IMR-90 (cell line): ENCODE results near the gene ABCA4. TPM values are rescaled to one million over a fixed set of nuclear protein-coding genes. Genes with fewer than 3 reads are reported as not detected.

ENCODE experiments used
- ATAC-seq: fragments of 200-7000 bp; cut with Tn5 transposase; 2 replicates; pipeline ENCODE4 v1.9.1; 2020; ENCODE audit warnings: low read depth, mild to moderate bottlenecking, moderate library complexity
- BruUV-seq: library from RNA; stranded (reverse); fragments of 400-500 nt; replicated peaks from 2 replicates; lab custom pipeline; 2021; lab: Mats Ljungman, UMichigan
- CTCF ChIA-PET: fragments of 300-600 bp; formaldehyde crosslinking; extraction: SDS; loops from one replicate; lab custom pipeline; 2021; ENCODE audit warnings: antibody characterized with exemption; lab: Yijun Ruan, JAX
- POLR2A ChIA-PET: fragments of 300-600 bp; sonication (Branson Sonifier 250); formaldehyde crosslinking; loops from one replicate; lab custom pipeline; 2022; ENCODE audit warnings: antibody characterized with exemption; ENCODE audit not compliant: unreplicated experiment; lab: Charles Lee
- DNase-seq: peaks from one replicate; pipeline ENCODE4 v3.0.0; 2013
- H2AFZ ChIP-seq: replicated peaks from 2 replicates; pipeline ENCODE3; 2013; ENCODE audit warnings: low read length, mild to moderate bottlenecking; ENCODE audit not compliant: poor library complexity
- H2AK5ac ChIP-seq: 2 replicates; pipeline ENCODE4 v1.6.1; 2013; ENCODE audit warnings: low read depth, low read length, inconsistent platforms
- H2AK9ac ChIP-seq: replicated peaks from 2 replicates; pipeline ENCODE3; 2013; ENCODE audit warnings: mild to moderate bottlenecking, low read depth, low read length, moderate library complexity; ENCODE audit not compliant: poor library complexity
- H2BK120ac ChIP-seq: 2 replicates; pipeline ENCODE4 v1.6.1; 2013; ENCODE audit warnings: low read depth, low read length, inconsistent platforms
- H2BK15ac ChIP-seq: 3 replicates; pipeline ENCODE4 v1.6.1; 2013; ENCODE audit warnings: low read depth, low read length, inconsistent platforms
- H2BK20ac ChIP-seq: 2 replicates; pipeline ENCODE4 v1.6.1; 2013; ENCODE audit warnings: low read depth, mild to moderate bottlenecking, inconsistent platforms, low read length, moderate library complexity
- H2BK5ac ChIP-seq: 2 replicates; pipeline ENCODE4 v1.6.1; 2013; ENCODE audit warnings: mild to moderate bottlenecking, low read depth, low read length, inconsistent platforms; ENCODE audit not compliant: poor library complexity, severe bottlenecking
- H3K14ac ChIP-seq: replicated peaks from 2 replicates; pipeline ENCODE4 v1.6.1; 2013; ENCODE audit warnings: low read depth, low read length, inconsistent platforms
- H3K18ac ChIP-seq: 2 replicates; pipeline ENCODE4 v1.6.1; 2013; ENCODE audit warnings: low read depth, low read length, control low read depth
- H3K23ac ChIP-seq: 2 replicates; pipeline ENCODE4 v1.6.1; 2013; ENCODE audit warnings: low read depth, low read length, inconsistent platforms
- H3K27ac ChIP-seq: 2 replicates; pipeline ENCODE4 v1.5.1; 2013; ENCODE audit warnings: mild to moderate bottlenecking, control low read depth, low read length; ENCODE audit not compliant: insufficient read depth
- H3K27me3 ChIP-seq: 2 replicates; pipeline ENCODE4 v1.6.1; 2013; ENCODE audit warnings: low read length; ENCODE audit not compliant: control insufficient read depth, insufficient read depth
- H3K36me3 ChIP-seq: 2 replicates; pipeline ENCODE4 v1.6.1; 2013; ENCODE audit warnings: low read length, mixed read lengths; ENCODE audit not compliant: control insufficient read depth, insufficient read depth
- H3K4ac ChIP-seq: 2 replicates; pipeline ENCODE4 v1.6.1; 2013; ENCODE audit warnings: low read depth, low read length, inconsistent platforms
- H3K4me1 ChIP-seq: 2 replicates; pipeline ENCODE4 v1.6.1; 2013; ENCODE audit warnings: low read length, mixed read lengths; ENCODE audit not compliant: control insufficient read depth, insufficient read depth
- H3K4me2 ChIP-seq: 2 replicates; pipeline ENCODE4 v1.6.1; 2013; ENCODE audit warnings: low read depth, mild to moderate bottlenecking, control low read depth, low read length, moderate library complexity
- H3K4me3 ChIP-seq: 2 replicates; pipeline ENCODE4 v1.5.1; 2013; ENCODE audit warnings: low read depth, mild to moderate bottlenecking, control low read depth, low read length, moderate library complexity; ENCODE audit not compliant: insufficient read depth
- H3K56ac ChIP-seq: 2 replicates; pipeline ENCODE4 v1.6.1; 2013; ENCODE audit warnings: low read length, inconsistent platforms; ENCODE audit not compliant: insufficient read depth; ENCODE audit errors: extremely low read depth
- H3K79me1 ChIP-seq, 2 experiments: 2 replicates each; pipeline ENCODE4 v1.6.1; 2013; ENCODE audit warnings: low read length in 2 of 2, inconsistent platforms in 1 of 2, low read depth in 1 of 2
- H3K9ac ChIP-seq: 2 replicates; pipeline ENCODE4 v1.6.1; 2013; ENCODE audit warnings: low read depth, low read length, control low read depth
- H3K9me1 ChIP-seq: 2 replicates; pipeline ENCODE4 v1.6.1; 2013; ENCODE audit warnings: low read length, inconsistent platforms; ENCODE audit not compliant: insufficient read depth
- H3K9me3 ChIP-seq: 2 replicates; pipeline ENCODE4 v1.6.1; 2013; ENCODE audit warnings: low read length; ENCODE audit not compliant: control insufficient read depth, insufficient read depth
- H4K20me1 ChIP-seq: 2 replicates; pipeline ENCODE4 v1.6.1; 2013; ENCODE audit warnings: low read length, inconsistent platforms; ENCODE audit not compliant: insufficient read depth
- H4K5ac ChIP-seq: 2 replicates; pipeline ENCODE4 v1.6.1; 2013; ENCODE audit warnings: mild to moderate bottlenecking, low read depth, low read length, control low read depth
- H4K8ac ChIP-seq, 2 experiments: 2 replicates each; pipeline ENCODE4 v1.6.1; 2013; ENCODE audit warnings: low read depth in 2 of 2, low read length in 2 of 2, control low read depth in 1 of 2, inconsistent platforms in 1 of 2
- H4K91ac ChIP-seq: 2 replicates; pipeline ENCODE4 v1.6.1; 2013; ENCODE audit warnings: low read depth, low read length, inconsistent platforms; ENCODE audit not compliant: insufficient read depth
- BHLHE40 ChIP-seq: fragments of 150-350 bp; IDR thresholded peaks from 2 replicates; pipeline ENCODE4 v1.6.1; 2016; ENCODE audit warnings: mild to moderate bottlenecking, low read depth, low read length
- MAFK ChIP-seq: IDR thresholded peaks from 2 replicates; pipeline ENCODE4 v1.6.1; 2012; ENCODE audit warnings: low read depth, low read length, improper control_type of control experiment
- WGBS, 2 experiments: methylation state at CpG; one replicate each; pipeline versions ENCODE4 v1.1.5 to v1.1.7; 2013; ENCODE audit warnings: missing lambda C conversion rate in 2 of 2; ENCODE audit not compliant: insufficient read length in 1 of 2; ENCODE audit errors: extremely low coverage in 2 of 2; 5-methylcytosine and 5-hydroxymethylcytosine counted together
- dilution Hi-C: fragments of 300-500 bp; cut with HindIII; formaldehyde crosslinking; loops from one replicate; pipeline ENCODE4 v1.14.3; 2018; ENCODE audit warnings: low sequenced_read_pairs; ENCODE audit not compliant: unreplicated experiment
- in situ Hi-C: fragments of 300-500 bp; cut with MboI; formaldehyde crosslinking; loops from 3 replicates; pipeline ENCODE4 v1.14.3; 2019; ENCODE audit warnings: low sequenced_read_pairs, inconsistent platforms, mixed read lengths
- intact Hi-C: fragments of 100-400 bp; cut with micrococcal nuclease; formaldehyde crosslinking; loops from 2 replicates; pipeline ENCODE4 v1.10.0; 2022
- polyA plus RNA-seq, 3 experiments: library from polyadenylated mRNA; depleted of rRNA; stranded (reverse); fragments of >200 nt; gene quantifications; 2 replicates each; pipeline ENCODE4 v1.2.3, GENCODE V29; 2012; ENCODE audit warnings: low replicate concordance in 1 of 3
- total RNA-seq: library from RNA; depleted of rRNA; stranded (reverse); fragments of >200 nt; gene quantifications from 2 replicates; pipeline ENCODE4 v1.2.3, GENCODE V29; 2012

Gene ABCA4
- total and polyA plus RNA-seq, 2 of the 4 experiments (the other 2 are of a cell fraction), result under 0.01 to 0.36 TPM

DNA sequence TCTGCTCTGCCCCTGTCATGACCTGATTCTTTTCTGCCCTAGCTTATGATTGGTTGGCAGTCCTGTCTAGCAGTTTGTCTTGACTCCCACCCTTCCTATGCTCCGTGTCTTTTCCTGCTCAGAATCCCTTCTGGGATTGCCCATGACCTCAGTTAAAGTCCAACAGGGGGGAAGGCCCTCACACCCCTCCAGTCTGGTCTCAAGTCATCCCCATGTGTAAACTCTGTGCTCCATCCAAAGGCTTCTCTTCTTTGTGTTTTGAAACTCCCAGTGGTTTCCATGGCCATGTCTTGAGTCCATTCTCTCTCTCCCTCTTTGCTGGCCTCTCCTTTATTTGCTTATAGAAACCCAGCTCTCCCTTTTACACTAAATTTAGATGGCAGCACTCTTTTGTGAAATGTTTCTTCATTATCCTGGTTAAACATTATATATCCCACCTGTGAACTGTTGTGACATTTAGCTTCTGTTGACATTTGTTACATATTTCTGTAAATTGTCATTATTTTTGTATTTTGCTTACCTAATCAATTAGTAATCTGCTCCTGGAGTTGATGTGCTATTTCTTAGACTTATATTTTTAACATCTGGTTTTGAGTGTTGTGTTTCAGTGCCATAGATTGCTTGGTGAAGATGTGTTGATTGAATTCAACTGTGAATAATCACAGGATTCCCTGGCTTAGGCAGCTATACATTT, 162.8 kb downstream of the ABCA4 start:
- Histone ChIP-seq H3K27me3 (peaks cover 12% of the 10 kb centered on the region), H3K4me3 (no peak overlapping the region), H3K4ac (no peak overlapping the region), H2BK5ac (no peak overlapping the region), H3K23ac (no peak overlapping the region), H2AK5ac (no peak overlapping the region), H3K36me3 (no peaks in the 10 kb centered on the region), H3K4me1 (peaks cover 4% of the 10 kb centered on the region; the same call in 1 of the 2 replicates), H3K18ac (peak overlapping the region; percentile 56; the same call in 1 of the 2 replicates), H3K9me1 (no peaks in the 10 kb centered on the region), H4K20me1 (no peaks in the 10 kb centered on the region), H3K79me1 (no peaks in the 10 kb centered on the region), H2BK20ac (no peak overlapping the region), H3K9ac (no peak overlapping the region), H2AK9ac (no peak overlapping the region), H3K14ac (no peak overlapping the region), H4K91ac (no peak overlapping the region), H4K5ac (no peak overlapping the region; the same call in 1 of the 2 replicates), H2BK15ac (no peak overlapping the region), H3K27ac (no peak overlapping the region; the same call in 1 of the 2 replicates), H3K9me3 (peaks cover 5% of the 10 kb centered on the region), H3K56ac (no peak overlapping the region), H2AFZ (no peak overlapping the region), H2BK120ac (no peak overlapping the region), H4K8ac (no peak overlapping the region), H3K4me2 (no peak overlapping the region; the same call in 1 of the 2 replicates)
- TF ChIP-seq MAFK (peak; percentile 76), BHLHE40 (no peak)
- DNase-seq (no peak), ATAC-seq (no peak)
- CTCF ChIA-PET, result interaction anchor here (1.1 kb wide), 1 partner anchor 82 kb away, joined by 3 read pairs; no protein-coding TSS in a partner anchor
- dilution Hi-C loops (no loop called here), intact Hi-C loops (loop anchor here (5.0 kb wide), 1 partner anchor 41 kb away; no protein-coding TSS in a partner anchor), in situ Hi-C loops (no loop called here)
- WGBS, 2 experiments, result no CpG with 5 or more reads among the region's 1 CpG
- POLR2A ChIA-PET, result no interaction called here
- no TSS peak for BruUV-seq
